GM12892 (cell line): Measurements from ENCODE around the gene AASDH.

Experiments
- DNase-seq: peaks from one replicate; pipeline ENCODE4 v3.0.0; 2011; ENCODE audit not compliant: insufficient read length
- FAIRE-seq: peaks from 2 replicates; lab custom pipeline; 2011; peaks lifted over from hg19 to GRCh38; lab: Jason Lieb, UNC
- POLR2A ChIP-seq: IDR thresholded peaks from 2 replicates; pipeline ENCODE4 v1.6.1; 2011; ENCODE audit warnings: low read depth, low read length, control low read depth
- POLR2AphosphoS5 ChIP-seq: IDR thresholded peaks from 2 replicates; pipeline ENCODE4 v1.6.1; 2011; ENCODE audit warnings: low read depth, low read length, control low read depth
- TAF1 ChIP-seq: IDR thresholded peaks from 2 replicates; pipeline ENCODE4 v1.6.1; 2011; ENCODE audit warnings: low read depth, mild to moderate bottlenecking, control low read depth, low read length, borderline replicate concordance

Gene AASDH

GRCh38 chr4:56298236-56298635, 89.1 kb downstream of the AASDH start:
- no peak for FAIRE-seq
- no peak for DNase-seq
- TF ChIP-seq TAF1 (no peak), POLR2AphosphoS5 (no peak), POLR2A (no peak)

- FAIRE-seq: no peak
Measured at GRCh38 chr4:56297776-56298175, 89.5 kb downstream of the AASDH start.

GRCh38 chr4:56296526-56296925, 90.8 kb downstream of the AASDH start:
- DNase-seq (no peak), FAIRE-seq (peak; percentile 73)
- TF ChIP-seq POLR2A (no peak), TAF1 (no peak), POLR2AphosphoS5 (no peak)

More at GRCh38 chr4:56297776-56298175, 89.5 kb downstream of the AASDH start:
- DNase-seq: no peak
- TF ChIP-seq POLR2AphosphoS5: no peak
- TF ChIP-seq TAF1: no peak
- no peak for TF ChIP-seq POLR2A

- FAIRE-seq (no peak), DNase-seq (no peak)
- TF ChIP-seq POLR2AphosphoS5 (no peak), TAF1 (no peak), POLR2A (no peak)
Measured at GRCh38 chr4:56293121-56293520, 94.2 kb downstream of the AASDH start.

- DNase-seq: no peak
- no peak for FAIRE-seq
- TF ChIP-seq POLR2A (no peak), POLR2AphosphoS5 (no peak), TAF1 (no peak)
Measured at GRCh38 chr4:56289934-56290333, 97.4 kb downstream of the AASDH start.

GRCh38 chr4:56288663-56289062, 98.6 kb downstream of the AASDH start:
- DNase-seq: no peak
- no peak for TF ChIP-seq POLR2A
- no peak for TF ChIP-seq POLR2AphosphoS5
- TF ChIP-seq TAF1: no peak
- FAIRE-seq: no peak
